Activated CD8-positive, alpha-beta T cell treated with anti-CD3 and anti-CD28 coated beads for 36 hours (primary cell): ENCODE results near the gene NCOA1. TPM values are rescaled to one million over a fixed set of nuclear protein-coding genes. Genes with fewer than 3 reads are reported as not detected.

Source experiments
- ATAC-seq: fragments of 200-7000 bp; cut with Tn5 transposase; one replicate; pipeline ENCODE4 v1.10.0; 2021; ENCODE audit warnings: mild to moderate bottlenecking, moderate library complexity
- CTCF ChIA-PET: fragments of 350-600 bp; sonication (Branson Sonifier 250); formaldehyde crosslinking; loops from one replicate; lab custom pipeline; 2021; ENCODE audit warnings: antibody characterized with exemption; lab: Charles Lee
- POLR2A ChIA-PET: fragments of 350-600 bp; sonication (Branson Sonifier 250); formaldehyde crosslinking; loops from one replicate; lab custom pipeline; 2021; ENCODE audit warnings: antibody characterized with exemption; lab: Charles Lee
- DNase-seq: peaks from one replicate; pipeline ENCODE4 v3.0.0-alpha.2; 2020
- H3K27ac Mint-ChIP-seq: one replicate; pipeline ENCODE4 v1.8.0; 2021; ENCODE audit warnings: mild to moderate bottlenecking, mixed read lengths
- H3K27me3 Mint-ChIP-seq: one replicate; pipeline ENCODE4 v1.8.0; 2021; ENCODE audit warnings: mixed read lengths
- H3K36me3 Mint-ChIP-seq: one replicate; pipeline ENCODE4 v1.8.0; 2021; ENCODE audit warnings: low read depth, mixed read lengths
- H3K4me1 Mint-ChIP-seq: one replicate; pipeline ENCODE4 v1.8.0; 2021; ENCODE audit warnings: low read depth, mixed read lengths
- H3K4me3 Mint-ChIP-seq: one replicate; pipeline ENCODE4 v1.8.0; 2021; ENCODE audit warnings: mild to moderate bottlenecking, moderate library complexity, mixed read lengths
- H3K9me3 Mint-ChIP-seq: one replicate; pipeline ENCODE4 v1.8.0; 2021; ENCODE audit warnings: mixed read lengths
- CTCF ChIP-seq: fragments of 200-600 bp; IDR thresholded peaks from one replicate; pipeline ENCODE4 v1.8.0; 2022; ENCODE audit warnings: antibody characterized with exemption, mild to moderate bottlenecking
- intact Hi-C: fragments of 100-400 bp; cut with micrococcal nuclease; formaldehyde crosslinking; loops from one replicate; pipeline ENCODE4 v1.10.0; 2022
- total RNA-seq, 2 experiments: library from RNA; stranded (reverse); gene quantifications; one replicate each; pipeline ENCODE4 v1.2.3, GENCODE V29; 2021

NCOA1 gene
- total RNA-seq, 2 experiments from 2014 or later: 16.8 to 17.1 TPM

DNA sequence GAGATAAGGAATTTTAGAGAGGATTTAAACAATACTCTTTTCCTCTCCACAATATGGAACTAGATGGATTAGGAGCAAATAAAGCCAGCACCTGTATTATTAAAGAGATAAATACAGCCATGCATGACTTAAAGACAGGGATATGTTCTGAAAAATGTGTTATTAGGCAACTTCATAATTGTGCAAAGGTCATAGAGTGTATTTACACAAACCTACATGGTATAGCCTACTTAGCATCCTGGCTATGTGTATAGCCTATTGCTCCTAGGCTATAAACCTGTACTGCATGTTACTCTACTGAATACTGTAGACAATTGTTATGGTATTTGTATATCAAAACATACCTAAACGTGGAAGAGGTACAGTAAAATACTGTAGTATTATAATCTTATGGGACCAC lies 249.1 kb downstream of the NCOA1 start:
- H3K36me3 Mint-ChIP-seq: peaks cover 3% of the 10 kb centered on the region
- TF ChIP-seq CTCF: no peak
- intact Hi-C loops: no loop called here
- ATAC-seq (no peak), DNase-seq (no peak)
- ChIA-PET POLR2A (no interaction called here), CTCF (no interaction called here)
- peaks cover 15% of the 10 kb centered on the region for H3K4me1 Mint-ChIP-seq
- H3K27me3 Mint-ChIP-seq: no peaks in the 10 kb centered on the region
- no peaks in the 10 kb centered on the region for H3K9me3 Mint-ChIP-seq
- no peak overlapping the region for H3K27ac Mint-ChIP-seq
- no peak overlapping the region for H3K4me3 Mint-ChIP-seq

- no peak overlapping the region for H3K27ac Mint-ChIP-seq
- ATAC-seq (no peak), DNase-seq (no peak)
- CTCF ChIA-PET: no interaction called here
- POLR2A ChIA-PET: interaction anchor here (0.7 kb wide), 1 partner anchor 27 kb away, joined by 3 read pairs; no protein-coding TSS in a partner anchor
- peaks cover 15% of the 10 kb centered on the region for H3K4me1 Mint-ChIP-seq
- no peaks in the 10 kb centered on the region for H3K27me3 Mint-ChIP-seq
- intact Hi-C loops: no loop called here
- no peaks in the 10 kb centered on the region for H3K9me3 Mint-ChIP-seq
- peaks cover 6% of the 10 kb centered on the region for H3K36me3 Mint-ChIP-seq
- TF ChIP-seq CTCF: no peak
- no peak overlapping the region for H3K4me3 Mint-ChIP-seq
These were observed 251.7 kb downstream of the NCOA1 start for GRCh38 chr2:24742730-24743129.

DNA sequence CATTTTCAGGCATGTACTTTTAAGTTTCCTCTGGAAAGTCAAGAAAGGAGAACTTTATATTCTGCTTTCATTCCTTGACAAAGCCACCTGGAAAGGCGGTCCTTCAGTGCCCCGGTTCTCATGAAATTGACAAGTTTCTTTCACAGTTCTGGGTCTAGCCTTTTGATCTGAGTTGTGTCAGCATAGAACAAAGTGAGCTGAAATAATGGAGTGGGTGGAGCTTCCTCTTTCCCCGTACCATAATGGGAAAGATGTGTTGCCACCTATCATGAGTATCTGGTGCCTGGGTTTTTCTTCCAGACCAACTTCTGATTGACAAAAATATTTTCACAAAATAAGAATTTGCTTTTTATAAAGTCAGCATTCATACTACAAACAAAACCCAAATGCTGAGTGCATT lies 252.9 kb downstream of the NCOA1 start:
- Mint-ChIP-seq H3K4me3 (no peak overlapping the region), H3K4me1 (peaks cover 16% of the 10 kb centered on the region), H3K27ac (no peak overlapping the region), H3K27me3 (no peaks in the 10 kb centered on the region), H3K36me3 (peaks cover 6% of the 10 kb centered on the region), H3K9me3 (no peaks in the 10 kb centered on the region)
- TF ChIP-seq CTCF: no peak
- intact Hi-C loops: no loop called here
- ChIA-PET CTCF (interaction anchor here (1.2 kb wide), 1 partner anchor 48 kb away, joined by 3 read pairs; no protein-coding TSS in a partner anchor), POLR2A (no interaction called here)
- ATAC-seq: no peak
- no peak for DNase-seq

GRCh38 chr2:24744356-24744755 lies 253.3 kb downstream of the NCOA1 start:
- no peak for ATAC-seq
- Mint-ChIP-seq H3K4me1 (peaks cover 18% of the 10 kb centered on the region), H3K36me3 (peaks cover 6% of the 10 kb centered on the region), H3K4me3 (no peak overlapping the region), H3K9me3 (no peaks in the 10 kb centered on the region), H3K27me3 (no peaks in the 10 kb centered on the region), H3K27ac (no peak overlapping the region)
- POLR2A ChIA-PET: no interaction called here
- CTCF ChIA-PET: interaction anchor here (1.2 kb wide), 1 partner anchor 47 kb away, joined by 3 read pairs; no protein-coding TSS in a partner anchor
- TF ChIP-seq CTCF: no peak
- intact Hi-C loops: no loop called here
- DNase-seq: no peak

- H3K36me3 Mint-ChIP-seq: peaks cover 9% of the 10 kb centered on the region
- intact Hi-C loops: no loop called here
- H3K4me1 Mint-ChIP-seq: peaks cover 18% of the 10 kb centered on the region
- no peak for DNase-seq
- ChIA-PET CTCF (no interaction called here), POLR2A (no interaction called here)
- TF ChIP-seq CTCF: no peak
- no peak for ATAC-seq
- no peaks in the 10 kb centered on the region for H3K9me3 Mint-ChIP-seq
- no peak overlapping the region for H3K4me3 Mint-ChIP-seq
- peak overlapping the region; percentile 11 for H3K27ac Mint-ChIP-seq
- H3K27me3 Mint-ChIP-seq: no peaks in the 10 kb centered on the region
These were observed 254.8 kb downstream of the NCOA1 start for GRCh38 chr2:24745825-24746224.
